GM12878 (cell line): Measurements from ENCODE around the gene SNRPA1. TPM values are rescaled to one million over a fixed set of nuclear protein-coding genes. Genes with fewer than 3 reads are reported as not detected.

Experiments
- ATAC-seq: fragments of 200-7000 bp; cut with Tn5 transposase; 3 replicates; pipeline ENCODE4 v1.9.1; 2020; ENCODE audit warnings: mild to moderate bottlenecking, moderate library complexity
- BruUV-seq: library from RNA; stranded (reverse); fragments of 400-500 nt; replicated peaks from 2 replicates; lab custom pipeline; 2021; lab: Mats Ljungman, UMichigan
- CTCF ChIA-PET: fragments of 300-600 bp; sonication (Branson Sonifier 250); formaldehyde crosslinking; extraction: SDS; loops from one replicate; lab custom pipeline; 2021; ENCODE audit warnings: inconsistent platforms; lab: Yijun Ruan, JAX
- POLR2A ChIA-PET: fragments of 350-600 bp; formaldehyde crosslinking; extraction: SDS; loops from one replicate; lab custom pipeline; 2021; ENCODE audit warnings: inconsistent platforms; lab: Charles Lee
- RAD21 ChIA-PET: fragments of 300-600 bp; sonication (Branson Sonifier 250); formaldehyde crosslinking; loops from one replicate; lab custom pipeline; 2023; ENCODE audit warnings: antibody characterized with exemption; ENCODE audit not compliant: unreplicated experiment; lab: Charles Lee
- SMC1A ChIA-PET: fragments of 300-600 bp; sonication (Branson Sonifier 250); formaldehyde crosslinking; loops from one replicate; lab custom pipeline; 2023; ENCODE audit not compliant: unreplicated experiment, uncharacterized antibody; lab: Charles Lee
- DNase-seq: peaks from one replicate; pipeline ENCODE4 v3.0.0-alpha.2; 2011; ENCODE audit warnings: low read depth, low spot score
- FAIRE-seq: peaks from 3 replicates; lab custom pipeline; 2011; peaks lifted over from hg19 to GRCh38; lab: Jason Lieb, UNC
- H2AFZ ChIP-seq: 2 replicates; pipeline ENCODE4 v1.6.0; 2011; ENCODE audit warnings: low read depth, low read length, control low read depth; ENCODE audit not compliant: control insufficient read depth
- H3K27ac ChIP-seq: 2 replicates; pipeline ENCODE4 v1.5.1; 2011; ENCODE audit warnings: control low read depth; ENCODE audit not compliant: control insufficient read depth, insufficient read depth
- H3K27me3 ChIP-seq, 2 experiments: replicated peaks in 1 of 2; 2 replicates each; pipeline versions ENCODE4 v1.6.0 to v1.6.1; 2011; ENCODE audit warnings: low read length in 1 of 2; ENCODE audit not compliant: control insufficient read depth in 2 of 2, insufficient read depth in 2 of 2
- H3K36me3 ChIP-seq, 2 experiments: 2 replicates each; pipeline ENCODE4 v1.5.1; 2011; ENCODE audit warnings: low read length in 1 of 2; ENCODE audit not compliant: control insufficient read depth in 2 of 2, insufficient read depth in 2 of 2
- H3K4me1 ChIP-seq: 2 replicates; pipeline ENCODE4 v1.6.1; 2011; ENCODE audit warnings: mild to moderate bottlenecking, low read length, moderate library complexity, mixed read lengths; ENCODE audit not compliant: control insufficient read depth, insufficient read depth
- H3K4me2 ChIP-seq: 2 replicates; pipeline ENCODE4 v1.6.0; 2011; ENCODE audit warnings: control low read depth; ENCODE audit not compliant: control insufficient read depth, insufficient read depth
- H3K4me3 ChIP-seq: fragments of 200-600 bp; sonication (generic); 2 replicates; pipeline ENCODE4 v1.5.1; 2016
- H3K79me2 ChIP-seq: 2 replicates; pipeline ENCODE4 v1.6.0; 2011; ENCODE audit warnings: low read length; ENCODE audit not compliant: control insufficient read depth, insufficient read depth
- H3K9ac ChIP-seq: 2 replicates; pipeline ENCODE4 v1.8.0; 2011; ENCODE audit warnings: low read length, control low read depth, mixed read lengths; ENCODE audit not compliant: control insufficient read depth, insufficient read depth
- H3K9me3 ChIP-seq: replicated peaks from 3 replicates; pipeline ENCODE4 v1.5.1; 2011; ENCODE audit warnings: mild to moderate bottlenecking, low read length; ENCODE audit not compliant: control insufficient read depth, insufficient read depth
- H4K20me1 ChIP-seq: 2 replicates; pipeline ENCODE4 v1.6.0; 2011; ENCODE audit not compliant: control insufficient read depth, insufficient read depth
- BACH1 ChIP-seq: fragments of 450-650 bp; IDR thresholded peaks from 2 replicates; pipeline ENCODE4 v1.6.1; 2017; ENCODE audit warnings: mild to moderate bottlenecking, borderline replicate concordance
- BCL3 ChIP-seq: IDR thresholded peaks from 2 replicates; pipeline ENCODE4 v1.6.1; 2011; ENCODE audit warnings: borderline replicate concordance, low read depth, mild to moderate bottlenecking, moderate library complexity, low read length; ENCODE audit not compliant: insufficient read depth, poor library complexity, severe bottlenecking
- BCLAF1 ChIP-seq: fragments of 450-650 bp; IDR thresholded peaks from 2 replicates; pipeline ENCODE4 v1.6.1; 2017; ENCODE audit warnings: antibody characterized with exemption, mild to moderate bottlenecking, moderate library complexity
- CHD2 ChIP-seq: IDR thresholded peaks from 2 replicates; pipeline ENCODE4 v1.6.1; 2011; ENCODE audit warnings: low read depth, low read length, improper control_type of control experiment, borderline replicate concordance
- IKZF1 ChIP-seq: fragments of 450-650 bp; conservative IDR thresholded peaks from 2 replicates; pipeline ENCODE4 v1.6.1; 2017; ENCODE audit warnings: antibody characterized with exemption, mild to moderate bottlenecking
- MYC ChIP-seq: IDR thresholded peaks from 2 replicates; pipeline ENCODE4 v1.6.1; 2011; ENCODE audit warnings: mild to moderate bottlenecking, low read length, moderate library complexity, inconsistent platforms; ENCODE audit not compliant: insufficient read depth, insufficient replicate concordance, insufficient read length, severe bottlenecking
- NFYB ChIP-seq: IDR thresholded peaks from 2 replicates; pipeline ENCODE4 v1.6.1; 2011; ENCODE audit warnings: low read depth, mild to moderate bottlenecking, low read length, improper control_type of control experiment, moderate library complexity; ENCODE audit not compliant: insufficient read depth
- PBX3 ChIP-seq: IDR thresholded peaks from 2 replicates; pipeline ENCODE4 v1.6.1; 2011; ENCODE audit warnings: mild to moderate bottlenecking, low read depth, low read length, moderate library complexity; ENCODE audit not compliant: insufficient replicate concordance
- PKNOX1 ChIP-seq: fragments of 450-650 bp; IDR thresholded peaks from 2 replicates; pipeline ENCODE4 v1.6.1; 2016; ENCODE audit warnings: mild to moderate bottlenecking
- RAD21 ChIP-seq: IDR thresholded peaks from 2 replicates; pipeline ENCODE4 v1.6.1; 2011; ENCODE audit warnings: mild to moderate bottlenecking, low read depth, low read length, moderate library complexity; ENCODE audit not compliant: insufficient read depth
- SREBF1 ChIP-seq: IDR thresholded peaks from 2 replicates; pipeline ENCODE4 v1.6.1; 2012; ENCODE audit warnings: mild to moderate bottlenecking, low read length
- TAF1 ChIP-seq: IDR thresholded peaks from 2 replicates; pipeline ENCODE4 v1.6.1; 2011; ENCODE audit warnings: mild to moderate bottlenecking, low read depth, low read length, borderline replicate concordance
- ZNF622 ChIP-seq: fragments of 450-650 bp; IDR thresholded peaks from 2 replicates; pipeline ENCODE4 v1.6.1; 2017; ENCODE audit warnings: mild to moderate bottlenecking, inconsistent platforms
- WGBS: methylation state at CpG from one replicate; pipeline ENCODE4 v1.1.6; 2016; ENCODE audit warnings: low lambda C conversion rate; ENCODE audit not compliant: insufficient replicate concordance, insufficient coverage; ENCODE audit errors: missing lambda C conversion rate; 5-methylcytosine and 5-hydroxymethylcytosine counted together
- in situ Hi-C: fragments of 300-500 bp; cut with MboI; formaldehyde crosslinking; loops from 9 replicates; pipeline ENCODE4 v1.14.3; 2018; ENCODE audit warnings: mixed read lengths
- intact Hi-C: fragments of 100-400 bp; cut with micrococcal nuclease; formaldehyde crosslinking; loops from one replicate; pipeline ENCODE4 v1.14.2; 2022; ENCODE audit not compliant: unreplicated experiment
- polyA plus RNA-seq, 11 experiments: library from polyadenylated mRNA; depleted of rRNA in 4 of 11; unstranded in 6 of 11; stranded (reverse) in 5 of 11; fragments of >200 nt; fragmentation: Nextera tagmentation in 4 of 11; fragmentation: Illumina TruSeq in 1 of 11; extraction: Ambion mirVana in 4 of 11; extraction: Trizol in 1 of 11; gene quantifications; 1 replicate in 1 of 11; 2 replicates in 10 of 11; pipeline versions ENCODE4 v1.2.1 to v1.2.3, GENCODE V29; 2011 to 2016; ENCODE audit warnings: inconsistent platforms in 2 of 11, missing spikeins in 2 of 11, low read depth in 1 of 11
- total RNA-seq, 4 experiments: library from RNA; depleted of rRNA in 3 of 4; stranded (reverse); fragments of >200 nt in 3 of 4; fragmentation: Illumina TruSeq in 1 of 4; extraction: Trizol in 1 of 4; gene quantifications; 2 replicates each; pipeline versions ENCODE4 v1.2.1 to v1.2.3, GENCODE V29; 2013 to 2021
- TF ChIP-seq, protein P1 (sequence below): fragments of 450-650 bp; IDR thresholded peaks from 2 replicates; pipeline ENCODE4 v1.6.1; 2014; ENCODE audit warnings: mild to moderate bottlenecking

Gene SNRPA1
- total and polyA plus RNA-seq, 10 of the 15 experiments (the other 5 are each of a cell fraction or from before 2014, with no cell fraction given): 59.9 to 267 (median 161) TPM

GRCh38 chr15:101329867-101330380, 34.9 kb upstream of the SNRPA1 start (continued):
- no peak for TF ChIP-seq BCLAF1
- no peak for TF ChIP-seq BACH1
- TF ChIP-seq IKZF1: no peak

GRCh38 chr15:101329309-101329863, 34.3 kb upstream of the SNRPA1 start:
- Histone ChIP-seq H3K27me3 (peaks cover 0 to 3% of the 10 kb centered on the region in 2 experiments; a peak in 2 of 4 replicates), H3K9me3 (peaks cover 11% of the 10 kb centered on the region), H3K9ac (no peak overlapping the region), H3K4me3 (no peak overlapping the region), H3K36me3 (no peaks in the 10 kb centered on the region), H3K27ac (no peak overlapping the region), H3K4me2 (no peak overlapping the region), H3K79me2 (no peaks in the 10 kb centered on the region), H4K20me1 (no peaks in the 10 kb centered on the region), H2AFZ (no peak overlapping the region), H3K4me1 (peaks cover under 1% of the 10 kb centered on the region; the same call in 1 of the 2 replicates)
- in situ Hi-C loops: no loop called here
- ChIA-PET CTCF (no interaction called here), POLR2A (no interaction called here), RAD21 (no interaction called here), SMC1A (no interaction called here)
- DNase-seq: no peak
- intact Hi-C loops: no loop called here
- ATAC-seq: no peak
- no peak for FAIRE-seq
- 18% methylated on average over 14 of the region's 14 CpGs for WGBS
- BruUV-seq: no TSS peak
- no peak for TF ChIP-seq TAF1
- TF ChIP-seq NFYB: no peak
- TF ChIP-seq PBX3: no peak
- TF ChIP-seq, protein P1, sequence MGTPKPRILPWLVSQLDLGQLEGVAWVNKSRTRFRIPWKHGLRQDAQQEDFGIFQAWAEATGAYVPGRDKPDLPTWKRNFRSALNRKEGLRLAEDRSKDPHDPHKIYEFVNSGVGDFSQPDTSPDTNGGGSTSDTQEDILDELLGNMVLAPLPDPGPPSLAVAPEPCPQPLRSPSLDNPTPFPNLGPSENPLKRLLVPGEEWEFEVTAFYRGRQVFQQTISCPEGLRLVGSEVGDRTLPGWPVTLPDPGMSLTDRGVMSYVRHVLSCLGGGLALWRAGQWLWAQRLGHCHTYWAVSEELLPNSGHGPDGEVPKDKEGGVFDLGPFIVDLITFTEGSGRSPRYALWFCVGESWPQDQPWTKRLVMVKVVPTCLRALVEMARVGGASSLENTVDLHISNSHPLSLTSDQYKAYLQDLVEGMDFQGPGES: no peak
- TF ChIP-seq SREBF1: no peak
- TF ChIP-seq RAD21: no peak
- no peak for TF ChIP-seq BCL3
- TF ChIP-seq PKNOX1: no peak
- TF ChIP-seq CHD2: no peak
- no peak for TF ChIP-seq ZNF622
- no peak for TF ChIP-seq MYC
